OCI-LY1 (cell line): ENCODE measurements around the gene PRSS38.

Experiments used
- H2AFZ ChIP-seq: fragments of 200-600 bp; sonication (generic), shearing (Covaris generic); 2 replicates; pipeline ENCODE4 v1.6.0; 2014; ENCODE audit warnings: antibody characterized with exemption, mild to moderate bottlenecking, low read length
- H3F3A ChIP-seq: fragments of 200-600 bp; sonication (generic), shearing (Covaris generic); 2 replicates; pipeline ENCODE4 v1.6.0; 2014; ENCODE audit warnings: mild to moderate bottlenecking, antibody characterized with exemption, low read length, moderate library complexity; ENCODE audit not compliant: insufficient read depth
- H3K27ac ChIP-seq: fragments of 200-600 bp; sonication (generic); 2 replicates; pipeline ENCODE4 v1.5.1; 2014; ENCODE audit warnings: low read length, mixed run types, mild to moderate bottlenecking, low read depth; ENCODE audit not compliant: poor library complexity, severe bottlenecking
- H3K27me3 ChIP-seq: fragments of 200-600 bp; sonication (generic); 2 replicates; pipeline ENCODE4 v1.6.0; 2014; ENCODE audit warnings: antibody characterized with exemption, mild to moderate bottlenecking, low read length, moderate library complexity; ENCODE audit not compliant: insufficient read depth
- H3K36me3 ChIP-seq: fragments of 200-600 bp; sonication (generic); 2 replicates; pipeline ENCODE4 v1.6.1; 2014; ENCODE audit warnings: mild to moderate bottlenecking, antibody characterized with exemption, low read length, moderate library complexity, mixed read lengths; ENCODE audit not compliant: insufficient read depth
- H3K4me1 ChIP-seq: fragments of 200-600 bp; sonication (generic); 2 replicates; pipeline ENCODE4 v1.5.1; 2014; ENCODE audit warnings: mild to moderate bottlenecking, low read length, moderate library complexity; ENCODE audit not compliant: insufficient read depth, severe bottlenecking
- H3K4me2 ChIP-seq: fragments of 200-600 bp; sonication (generic), shearing (Covaris generic); 2 replicates; pipeline ENCODE4 v1.6.1; 2014; ENCODE audit warnings: low read length
- H3K4me3 ChIP-seq: fragments of 200-600 bp; sonication (generic); 2 replicates; pipeline ENCODE4 v1.5.1; 2014; ENCODE audit warnings: low read length, low read depth, mild to moderate bottlenecking, mixed read lengths; ENCODE audit not compliant: poor library complexity, severe bottlenecking
- H3K79me2 ChIP-seq: fragments of 200-600 bp; shearing (Covaris generic); 2 replicates; pipeline ENCODE4 v1.6.1; 2016; ENCODE audit warnings: mixed run types, low read length, mixed read lengths; ENCODE audit not compliant: insufficient read depth
- H3K9ac ChIP-seq: fragments of 200-600 bp; sonication (generic), shearing (Covaris generic); 2 replicates; pipeline ENCODE4 v1.6.1; 2014; ENCODE audit warnings: mild to moderate bottlenecking, low read length, mixed read lengths
- H3K9me2 ChIP-seq: fragments of 200-600 bp; sonication (generic), shearing (Covaris generic); 2 replicates; pipeline ENCODE4 v1.6.1; 2014; ENCODE audit warnings: low read depth, mild to moderate bottlenecking, low read length, mixed read lengths
- H3K9me3 ChIP-seq: fragments of 200-600 bp; shearing (Covaris generic); 2 replicates; pipeline ENCODE4 v1.6.1; 2014; ENCODE audit warnings: low read length, mixed read lengths
- H4K20me1 ChIP-seq: fragments of 200-600 bp; sonication (generic), shearing (Covaris generic); 2 replicates; pipeline ENCODE4 v1.6.0; 2016; ENCODE audit warnings: mild to moderate bottlenecking, low read length; ENCODE audit not compliant: insufficient read depth
- EZH2 ChIP-seq: fragments of 200-600 bp; sonication (generic), shearing (Covaris generic); IDR thresholded peaks from 2 replicates; pipeline ENCODE4 v1.8.0; 2017; ENCODE audit warnings: borderline replicate concordance, mixed run types, mild to moderate bottlenecking, antibody characterized with exemption, low read length, moderate library complexity, mixed read lengths
- TF ChIP-seq, protein P1 (sequence below): fragments of 200-600 bp; sonication (generic), shearing (Covaris generic); IDR thresholded peaks from 2 replicates; pipeline ENCODE4 v1.5.1; 2017; ENCODE audit warnings: mild to moderate bottlenecking, antibody characterized with exemption, low read length, moderate library complexity, mixed read lengths

Gene PRSS38

DNA sequence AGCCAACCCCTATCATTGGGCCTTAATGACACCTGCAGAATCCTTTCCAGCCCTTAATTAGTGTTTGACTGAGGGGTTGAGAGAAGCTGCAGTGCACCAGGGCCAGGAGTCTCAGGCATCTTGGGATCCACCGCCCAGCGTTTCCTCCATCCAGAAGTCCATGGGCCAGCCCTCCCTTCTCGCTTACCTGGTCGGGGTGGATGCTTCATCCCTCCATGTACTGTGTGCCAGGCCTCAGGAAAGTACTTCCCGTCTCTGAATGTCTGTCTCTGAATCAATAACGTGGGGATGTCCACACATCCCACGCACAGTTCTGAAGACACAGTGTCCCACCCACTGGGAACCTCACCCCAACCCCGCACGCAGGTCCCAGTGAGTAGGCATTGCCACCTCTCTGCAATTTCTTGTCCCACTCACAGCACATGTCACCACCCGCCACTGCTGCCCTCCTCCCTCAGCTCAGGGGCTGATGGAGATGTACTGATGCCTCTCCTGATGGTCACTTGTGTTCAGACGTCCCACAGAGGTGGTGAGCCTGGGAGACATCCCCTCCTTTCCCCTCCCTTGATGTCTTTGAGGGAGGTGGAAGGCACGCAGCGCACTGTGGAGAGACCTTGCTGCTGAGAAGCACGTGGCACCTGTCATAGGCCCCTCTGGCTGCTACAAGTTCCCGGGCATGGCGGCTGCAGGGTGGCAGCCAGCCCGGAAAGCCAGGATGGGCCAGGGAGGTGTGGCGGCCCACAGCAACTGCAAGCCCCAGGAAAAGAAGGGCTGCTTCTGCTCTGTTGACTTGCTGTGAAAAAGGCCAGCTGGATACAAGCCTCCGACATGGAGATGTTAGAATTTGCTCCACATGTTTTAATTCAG lies 29.4 kb upstream of the PRSS38 start:
- Histone ChIP-seq H3K79me2 (no peaks in the 10 kb centered on the region), H3K9ac (no peak overlapping the region), H3K4me2 (no peak overlapping the region)

DNA sequence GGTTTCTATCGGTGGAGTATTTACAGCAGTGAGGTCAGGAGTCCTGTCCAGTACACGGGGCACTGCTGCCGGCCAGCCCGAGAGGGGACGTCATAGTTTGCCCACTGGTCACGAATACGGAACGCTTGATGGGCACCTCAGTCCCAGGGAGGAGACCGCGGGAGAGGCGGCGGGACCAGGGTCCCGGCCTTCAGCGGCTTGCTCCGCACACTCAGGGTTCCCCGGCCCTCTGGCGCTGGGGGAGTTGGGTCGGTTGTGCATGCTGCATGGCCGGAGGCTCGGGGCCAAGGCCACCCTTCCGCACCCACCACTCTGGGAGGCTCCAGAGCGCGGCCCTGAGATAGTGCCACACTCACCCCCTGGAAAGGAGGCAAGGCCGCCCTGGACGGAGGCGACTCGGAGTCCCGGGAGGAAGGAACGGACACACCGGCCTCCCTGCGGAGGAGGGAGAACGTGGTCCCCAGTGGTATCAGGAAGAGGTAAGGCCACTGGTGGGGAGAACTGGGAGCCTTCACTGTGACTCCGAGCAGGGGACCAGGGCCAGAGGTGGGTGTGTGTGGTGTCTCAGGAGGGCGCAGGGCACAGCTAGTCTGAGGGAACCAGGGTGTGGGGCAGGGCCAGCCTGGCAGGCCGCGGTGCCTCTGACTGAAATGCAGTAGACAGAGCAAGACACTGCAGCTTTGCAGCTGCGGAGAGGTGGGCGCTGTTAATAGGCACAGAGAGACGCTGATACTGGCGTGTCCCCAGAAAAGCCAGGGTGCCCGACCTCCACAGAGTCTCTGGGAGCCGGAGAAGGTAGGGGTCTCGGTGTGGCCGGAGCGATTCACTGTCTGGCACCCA lies 28.6 kb upstream of the PRSS38 start:
- H3K9ac ChIP-seq: peak overlapping the region; percentile 69; the same call in 1 of the 2 replicates
- TF ChIP-seq EZH2: no peak
- TF ChIP-seq, protein P1, sequence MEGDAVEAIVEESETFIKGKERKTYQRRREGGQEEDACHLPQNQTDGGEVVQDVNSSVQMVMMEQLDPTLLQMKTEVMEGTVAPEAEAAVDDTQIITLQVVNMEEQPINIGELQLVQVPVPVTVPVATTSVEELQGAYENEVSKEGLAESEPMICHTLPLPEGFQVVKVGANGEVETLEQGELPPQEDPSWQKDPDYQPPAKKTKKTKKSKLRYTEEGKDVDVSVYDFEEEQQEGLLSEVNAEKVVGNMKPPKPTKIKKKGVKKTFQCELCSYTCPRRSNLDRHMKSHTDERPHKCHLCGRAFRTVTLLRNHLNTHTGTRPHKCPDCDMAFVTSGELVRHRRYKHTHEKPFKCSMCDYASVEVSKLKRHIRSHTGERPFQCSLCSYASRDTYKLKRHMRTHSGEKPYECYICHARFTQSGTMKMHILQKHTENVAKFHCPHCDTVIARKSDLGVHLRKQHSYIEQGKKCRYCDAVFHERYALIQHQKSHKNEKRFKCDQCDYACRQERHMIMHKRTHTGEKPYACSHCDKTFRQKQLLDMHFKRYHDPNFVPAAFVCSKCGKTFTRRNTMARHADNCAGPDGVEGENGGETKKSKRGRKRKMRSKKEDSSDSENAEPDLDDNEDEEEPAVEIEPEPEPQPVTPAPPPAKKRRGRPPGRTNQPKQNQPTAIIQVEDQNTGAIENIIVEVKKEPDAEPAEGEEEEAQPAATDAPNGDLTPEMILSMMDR: no peak
- 0 out of 2 replicates have a peak, but pooled peaks cover 3% of the 10 kb centered on the region for H3F3A ChIP-seq
- H4K20me1 ChIP-seq: no peaks in the 10 kb centered on the region
- H3K4me2 ChIP-seq: peak overlapping the region; percentile 92; the same call in 1 of the 2 replicates
- H3K79me2 ChIP-seq: no peaks in the 10 kb centered on the region
- H3K9me3 ChIP-seq: no peaks in the 10 kb centered on the region
- H2AFZ ChIP-seq: no peak overlapping the region
- H3K9me2 ChIP-seq: no peaks in the 10 kb centered on the region
- no peaks in the 10 kb centered on the region for H3K36me3 ChIP-seq
- H3K27me3 ChIP-seq: 0 out of 2 replicates have a peak, but pooled peaks cover 7% of the 10 kb centered on the region
- H3K4me3 ChIP-seq: peak overlapping the region; percentile 71
- H3K27ac ChIP-seq: no peak overlapping the region
- H3K4me1 ChIP-seq: peaks cover 17% of the 10 kb centered on the region

More for the DNA sequence above, 29.4 kb upstream of the PRSS38 start:
- H3K4me1 ChIP-seq: peaks cover 17% of the 10 kb centered on the region
- H3K36me3 ChIP-seq: no peaks in the 10 kb centered on the region
- H3K9me3 ChIP-seq: no peaks in the 10 kb centered on the region
- no peak overlapping the region for H3K4me3 ChIP-seq
- H3F3A ChIP-seq: 0 out of 2 replicates have a peak, but pooled peaks cover 3% of the 10 kb centered on the region
- no peaks in the 10 kb centered on the region for H4K20me1 ChIP-seq
- 0 out of 2 replicates have a peak, but pooled peaks cover 7% of the 10 kb centered on the region for H3K27me3 ChIP-seq
- H3K9me2 ChIP-seq: no peaks in the 10 kb centered on the region
- H2AFZ ChIP-seq: no peak overlapping the region
- H3K27ac ChIP-seq: no peak overlapping the region
- no peak for TF ChIP-seq EZH2
- TF ChIP-seq, protein P1: no peak

DNA sequence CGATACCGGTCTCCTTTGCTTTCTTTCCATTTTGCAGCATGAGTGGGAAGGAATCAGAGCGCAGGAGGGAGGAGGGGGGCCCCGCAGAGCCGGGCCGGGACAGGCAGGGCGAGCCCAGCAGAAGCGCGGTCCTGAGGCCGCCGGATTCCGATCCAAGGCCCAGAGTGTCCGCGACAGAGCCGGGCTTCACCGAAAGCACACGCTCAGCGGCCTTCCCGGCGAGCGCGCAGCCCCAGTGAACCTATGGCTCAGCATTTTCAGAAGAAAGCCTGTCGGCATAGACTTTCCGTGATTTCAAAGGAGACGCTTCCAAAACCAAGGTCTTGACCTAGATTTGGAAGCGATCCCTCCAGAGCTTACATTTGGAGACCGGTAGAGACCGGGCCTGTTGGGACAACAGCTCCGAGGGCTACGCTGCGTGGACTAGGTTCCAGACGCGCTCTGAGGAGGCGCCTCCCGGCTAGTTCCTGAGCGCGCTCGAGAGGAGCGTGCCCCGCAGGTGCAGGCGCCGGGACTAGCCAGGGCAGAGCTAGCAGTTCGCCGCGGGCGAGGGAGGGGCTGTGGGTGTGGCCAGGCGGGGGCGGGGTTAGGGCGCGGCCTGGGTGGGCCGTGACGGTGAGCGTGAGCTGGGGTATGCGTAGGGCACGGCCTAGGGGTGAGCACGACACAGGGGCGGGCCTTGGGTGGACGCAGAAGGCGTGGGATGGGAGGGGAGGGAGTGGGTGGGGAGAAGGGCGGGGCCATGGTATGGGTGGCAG lies 27.8 kb upstream of the PRSS38 start:
- Histone ChIP-seq H3K27me3 (0 out of 2 replicates have a peak, but pooled peaks cover 7% of the 10 kb centered on the region), H3K9ac (peak overlapping the region; percentile 69), H3K4me2 (peak overlapping the region; percentile 92), H2AFZ (no peak overlapping the region), H3K9me2 (no peaks in the 10 kb centered on the region), H4K20me1 (no peaks in the 10 kb centered on the region), H3K4me1 (peaks cover 17% of the 10 kb centered on the region), H3K4me3 (peak overlapping the region; percentile 71), H3K79me2 (no peaks in the 10 kb centered on the region), H3K36me3 (no peaks in the 10 kb centered on the region), H3K27ac (no peak overlapping the region), H3F3A (0 out of 2 replicates have a peak, but pooled peaks cover 3% of the 10 kb centered on the region), H3K9me3 (no peaks in the 10 kb centered on the region)
- TF ChIP-seq, protein P1: no peak
- TF ChIP-seq EZH2: no peak
